GM12801 (cell line): Measurements from ENCODE around the gene RFWD3.

Experiments used
- TF ChIP-seq, protein P1 (sequence below): IDR thresholded peaks from one replicate; pipeline ENCODE4 v1.5.1; 2011; ENCODE audit warnings: control low read depth; ENCODE audit not compliant: insufficient read length; ENCODE audit errors: extremely low read depth

Gene RFWD3

DNA sequence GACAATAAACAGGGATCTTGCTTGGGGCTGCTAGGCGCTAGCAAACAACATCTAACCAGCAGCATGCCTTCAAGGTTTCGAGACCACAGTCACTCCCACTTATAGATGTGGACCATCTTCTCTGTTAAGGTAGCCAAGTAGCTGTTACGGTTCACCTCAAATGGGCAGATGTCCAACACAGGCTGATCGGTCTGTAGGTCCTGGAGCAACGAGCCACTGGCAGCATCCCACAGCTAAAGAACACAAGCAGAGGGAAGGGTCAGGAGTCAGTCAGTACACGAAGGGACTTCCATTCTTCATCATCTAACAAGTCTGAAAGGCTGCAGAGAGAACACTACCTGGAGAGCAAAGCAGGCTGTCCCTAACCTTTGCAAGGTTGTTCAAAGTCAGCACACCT, 42.8 kb downstream of the RFWD3 start:
- TF ChIP-seq, protein P1, sequence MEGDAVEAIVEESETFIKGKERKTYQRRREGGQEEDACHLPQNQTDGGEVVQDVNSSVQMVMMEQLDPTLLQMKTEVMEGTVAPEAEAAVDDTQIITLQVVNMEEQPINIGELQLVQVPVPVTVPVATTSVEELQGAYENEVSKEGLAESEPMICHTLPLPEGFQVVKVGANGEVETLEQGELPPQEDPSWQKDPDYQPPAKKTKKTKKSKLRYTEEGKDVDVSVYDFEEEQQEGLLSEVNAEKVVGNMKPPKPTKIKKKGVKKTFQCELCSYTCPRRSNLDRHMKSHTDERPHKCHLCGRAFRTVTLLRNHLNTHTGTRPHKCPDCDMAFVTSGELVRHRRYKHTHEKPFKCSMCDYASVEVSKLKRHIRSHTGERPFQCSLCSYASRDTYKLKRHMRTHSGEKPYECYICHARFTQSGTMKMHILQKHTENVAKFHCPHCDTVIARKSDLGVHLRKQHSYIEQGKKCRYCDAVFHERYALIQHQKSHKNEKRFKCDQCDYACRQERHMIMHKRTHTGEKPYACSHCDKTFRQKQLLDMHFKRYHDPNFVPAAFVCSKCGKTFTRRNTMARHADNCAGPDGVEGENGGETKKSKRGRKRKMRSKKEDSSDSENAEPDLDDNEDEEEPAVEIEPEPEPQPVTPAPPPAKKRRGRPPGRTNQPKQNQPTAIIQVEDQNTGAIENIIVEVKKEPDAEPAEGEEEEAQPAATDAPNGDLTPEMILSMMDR = no peak

DNA sequence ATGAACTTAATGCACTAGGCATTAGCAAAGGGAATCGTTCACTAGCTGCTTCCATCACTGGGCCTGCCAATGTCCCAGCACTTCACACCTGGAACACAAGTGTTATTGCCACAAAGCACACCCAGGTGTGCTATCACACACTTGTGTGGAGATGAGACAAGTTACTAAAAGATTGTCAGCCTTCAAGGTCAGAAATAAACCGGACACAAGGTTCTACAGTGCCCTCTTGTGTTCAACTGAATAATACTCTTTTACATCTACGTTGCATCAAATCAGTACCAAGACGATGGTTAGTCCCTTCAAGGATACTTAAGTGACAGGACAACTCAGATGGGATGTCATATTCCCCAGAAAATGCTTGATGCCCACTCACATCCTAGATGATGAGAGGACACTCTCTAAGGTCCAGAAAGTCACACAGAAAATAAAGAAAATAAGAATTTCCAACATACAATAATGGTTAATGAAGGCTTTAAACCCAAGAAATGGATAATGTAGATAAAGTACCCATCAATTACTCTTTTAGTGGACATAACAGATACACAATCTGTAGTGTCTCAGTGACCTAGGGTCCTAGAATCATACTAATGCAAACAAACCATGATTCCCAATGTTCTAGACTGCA, 43.4 kb downstream of the RFWD3 start:
- TF ChIP-seq, protein P1 = no peak

DNA sequence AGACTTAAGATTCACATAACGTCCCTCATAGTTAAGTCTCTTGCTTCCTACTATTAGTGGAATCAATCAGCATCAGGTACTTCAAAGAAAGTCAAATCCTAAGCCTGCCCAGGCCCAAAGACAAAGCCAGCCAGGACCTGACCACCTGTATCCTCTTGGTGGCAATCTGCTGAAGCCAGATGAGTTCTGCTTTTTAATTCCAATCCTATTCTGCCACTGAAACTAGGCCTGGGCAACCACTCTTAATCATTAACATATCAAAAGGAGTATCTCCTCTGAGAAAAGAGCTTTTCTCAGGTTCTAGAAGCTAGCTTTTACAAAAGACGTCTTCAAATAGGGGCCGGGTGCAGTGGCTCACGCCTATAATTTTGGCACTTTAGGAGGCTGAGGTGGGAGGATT, 44.7 kb downstream of the RFWD3 start:
- TF ChIP-seq, protein P1 = no peak

DNA sequence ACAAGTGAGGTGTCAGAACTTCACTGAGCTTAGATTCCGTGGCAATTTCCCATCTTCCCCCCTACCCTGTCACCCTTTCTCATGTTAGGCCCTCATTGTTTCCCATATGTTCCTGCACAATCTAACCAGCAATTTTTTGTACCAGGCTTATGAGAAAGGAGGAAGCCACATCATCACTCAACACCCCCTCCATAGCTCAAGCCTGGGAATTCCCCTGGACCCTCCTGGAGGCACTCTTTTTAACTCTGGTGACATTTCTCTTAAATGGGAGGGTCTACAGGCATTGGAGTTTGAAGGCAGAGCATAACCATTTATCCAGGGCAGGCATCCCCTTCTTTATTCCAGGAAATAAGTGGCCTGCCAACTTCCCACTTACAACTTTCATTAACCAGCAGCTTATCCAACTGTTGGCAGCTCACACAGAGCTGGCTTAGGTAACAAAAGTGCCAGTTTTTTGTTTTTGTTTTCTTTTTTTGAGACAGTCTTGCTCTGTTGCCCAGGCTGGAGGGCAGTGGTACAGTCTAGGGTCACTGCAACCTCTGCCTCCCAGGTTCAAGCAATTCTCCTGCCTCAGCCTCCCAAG, 49.4 kb downstream of the RFWD3 start:
- TF ChIP-seq, protein P1 = no peak

DNA sequence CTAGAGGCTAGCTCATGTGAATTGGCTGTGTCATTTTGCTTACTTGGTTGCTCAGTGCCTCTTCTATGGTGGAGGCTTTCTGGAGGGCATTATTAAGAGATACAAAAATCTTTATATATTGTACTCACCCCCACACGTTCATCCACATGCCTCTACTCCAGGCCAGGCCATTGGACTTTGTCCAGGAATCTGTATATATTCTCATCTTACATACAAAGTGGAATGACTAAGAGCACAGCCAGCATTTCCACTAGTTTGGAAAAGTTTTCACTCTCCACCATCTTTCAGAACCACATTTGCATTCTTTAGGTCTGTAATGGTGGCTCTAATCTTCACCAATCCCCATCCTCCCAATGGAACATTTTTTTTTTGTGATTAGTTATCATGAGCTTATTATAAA, 55.0 kb downstream of the RFWD3 start:
- TF ChIP-seq, protein P1 = no peak

DNA sequence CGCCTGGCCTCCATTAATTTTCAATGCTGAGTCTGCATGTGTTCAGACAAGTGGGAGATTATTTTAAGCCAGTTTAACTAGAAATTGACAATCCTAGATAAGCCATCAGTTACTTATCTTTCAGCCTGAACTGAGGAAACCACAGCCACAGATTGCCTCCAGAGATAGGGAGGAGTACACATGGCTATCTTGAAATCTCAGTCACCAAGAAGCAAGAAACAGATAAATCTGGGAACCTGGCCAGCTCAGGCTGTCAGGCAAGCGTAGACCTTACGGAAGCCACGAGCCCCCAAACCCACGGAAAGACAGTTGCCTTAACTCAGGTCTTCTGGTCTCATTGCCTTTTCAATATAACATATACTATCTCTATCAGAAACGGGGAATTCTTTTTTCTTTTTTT, 57.7 kb downstream of the RFWD3 start:
- TF ChIP-seq, protein P1 = no peak

DNA sequence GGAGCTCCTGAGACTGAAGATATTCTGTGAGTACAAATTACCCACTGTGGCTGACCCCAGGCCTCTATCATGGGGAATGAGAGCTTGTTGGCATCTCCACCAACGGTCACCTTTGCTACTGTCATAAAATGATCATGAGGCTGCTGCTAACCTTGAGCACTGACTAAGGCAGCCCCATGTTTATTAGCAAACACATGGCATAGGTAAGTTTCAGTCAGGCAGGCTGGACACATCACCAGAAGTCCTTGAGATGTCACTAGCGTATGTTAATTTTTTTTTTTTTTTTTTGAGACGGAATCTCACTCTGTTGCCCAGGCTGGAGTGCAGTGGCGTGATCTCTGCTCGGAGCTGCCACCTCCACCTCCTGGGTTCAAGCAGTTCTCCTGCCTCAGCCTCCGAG, 58.3 kb downstream of the RFWD3 start:
- TF ChIP-seq, protein P1 = no peak
